Fibroblast of the conjunctiva (primary cell): ENCODE results near the gene CLRN1.

Source experiments
- DNase-seq: peaks from one replicate; pipeline ENCODE4 v3.0.0-alpha.2; 2010; ENCODE audit warnings: low read depth

Gene CLRN1

DNA sequence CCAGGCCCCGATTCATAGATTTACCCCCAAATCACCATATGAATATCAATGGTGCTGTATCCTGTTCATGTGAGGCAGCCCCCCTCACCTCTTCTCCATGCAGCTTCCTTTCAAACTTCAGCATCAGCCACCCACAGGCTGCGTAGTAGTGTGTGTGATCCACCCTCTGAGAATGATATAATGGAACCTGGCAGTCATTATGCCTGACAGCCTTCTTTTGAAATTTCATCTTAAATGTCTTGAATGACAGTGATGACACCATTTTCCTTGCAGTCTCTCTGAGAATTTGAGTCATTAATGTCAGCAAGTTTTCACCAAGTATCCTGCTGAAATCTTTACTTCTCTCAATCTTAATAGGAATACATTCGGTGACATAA lies 3.5 kb upstream of the CLRN1 start:
- DNase-seq: no peak

GRCh38 chr3:150975086-150975991 lies 2.8 kb upstream of the CLRN1 start:
- no peak for DNase-seq

- DNase-seq: peak; percentile 9
These were observed 1.7 kb downstream of the CLRN1 start for GRCh38 chr3:150970665-150971324.

DNA sequence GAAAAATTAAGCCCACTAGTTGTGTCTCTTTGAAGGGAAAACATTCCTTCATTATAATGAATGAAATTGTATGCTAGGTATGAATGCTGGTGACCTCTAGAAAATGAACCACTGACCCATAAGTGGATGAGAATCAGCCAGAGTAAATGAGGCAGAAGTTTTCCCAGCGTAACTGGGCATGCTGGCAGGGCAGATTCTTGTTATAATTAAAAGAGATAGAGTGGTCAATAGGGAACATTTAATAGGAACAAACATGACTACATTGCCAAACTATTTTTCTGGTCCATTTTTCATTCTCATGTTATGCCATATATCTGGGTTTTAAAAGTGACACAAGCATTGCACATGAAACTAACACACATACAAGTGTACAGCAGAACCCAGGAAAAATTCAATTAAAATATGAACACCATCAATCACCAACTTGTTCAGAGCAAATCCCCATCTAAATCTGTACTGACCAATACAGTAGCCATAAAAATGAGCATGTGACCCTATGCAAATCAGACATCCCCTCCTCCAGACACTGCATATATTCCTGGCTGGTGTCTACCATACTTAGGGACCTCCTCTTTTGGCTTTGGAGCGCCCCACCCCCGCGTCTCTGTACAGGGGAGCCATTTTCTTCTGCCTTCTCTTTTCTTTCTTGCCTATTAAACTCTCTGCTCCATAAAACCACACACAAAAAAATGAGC lies 4.0 kb downstream of the CLRN1 start:
- DNase-seq: no peak

- no peak for DNase-seq
These were observed 7.1 kb downstream of the CLRN1 start for GRCh38 chr3:150965436-150965835.

DNA sequence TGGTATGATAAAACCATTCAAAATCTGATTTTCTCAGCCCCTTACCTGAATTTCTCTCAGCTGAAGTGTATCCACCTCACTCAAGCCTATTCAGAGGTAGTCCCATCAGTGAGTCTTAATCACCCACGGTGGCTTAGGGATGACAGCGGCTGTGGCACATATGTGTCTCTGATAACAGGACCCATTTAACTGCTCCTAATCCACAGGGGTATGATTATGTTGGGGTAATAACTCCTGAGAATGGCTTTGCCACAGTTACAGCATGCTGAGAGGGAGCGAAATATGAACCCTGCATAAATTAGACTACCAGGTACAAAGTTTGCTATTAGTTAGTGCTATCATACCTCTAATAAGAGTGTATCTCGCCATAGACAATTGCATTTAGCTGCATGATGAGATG lies 10.6 kb downstream of the CLRN1 start:
- DNase-seq: no peak

DNA sequence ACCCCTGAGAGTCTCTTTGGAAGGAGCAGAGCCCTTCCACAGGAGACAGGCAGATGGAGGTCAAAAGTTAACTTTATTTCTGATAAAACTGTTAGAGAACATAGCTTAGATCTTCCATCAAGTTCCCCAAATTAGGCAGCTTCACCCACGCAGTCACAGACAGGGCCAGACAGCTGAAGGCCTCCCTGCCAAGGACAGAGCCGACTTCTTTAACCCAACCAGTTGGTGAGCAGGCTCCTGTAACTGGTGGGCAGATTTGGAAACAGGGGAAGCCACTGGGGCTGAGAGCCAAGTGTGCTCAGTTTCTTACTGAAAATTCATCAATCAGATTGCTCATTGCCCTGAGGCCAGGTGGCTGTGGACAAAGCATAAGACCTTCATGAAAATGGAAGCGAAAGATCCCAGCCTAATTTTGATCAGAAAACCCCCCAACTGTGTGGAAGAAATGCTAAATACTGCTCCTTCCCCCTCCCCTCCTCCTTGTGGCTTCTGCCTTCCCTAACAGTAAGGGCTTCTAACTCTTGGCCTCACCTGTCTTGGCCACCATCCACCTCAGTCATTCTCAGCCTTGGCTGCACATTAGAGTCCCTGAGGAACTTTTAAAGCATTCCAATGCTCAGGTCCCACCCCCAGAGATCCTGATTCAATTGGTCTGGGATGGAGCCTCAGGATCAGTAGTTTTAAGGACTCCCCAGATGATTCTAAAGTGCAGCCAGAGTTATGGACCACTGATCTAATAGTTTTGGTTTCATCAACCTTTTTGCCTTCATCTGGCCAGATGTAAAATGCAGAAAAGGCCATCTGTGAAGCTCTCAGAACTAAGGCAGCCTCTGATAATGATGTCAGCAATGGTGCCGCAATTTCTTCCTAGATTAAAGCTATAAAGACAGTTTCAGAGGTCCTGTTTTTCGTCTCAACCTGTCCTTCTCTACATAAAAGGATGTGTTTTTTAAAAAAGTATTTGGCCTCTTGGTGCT lies 11.5 kb downstream of the CLRN1 start:
- DNase-seq: no peak

GRCh38 chr3:150958683-150959082 lies 13.8 kb downstream of the CLRN1 start:
- DNase-seq: no peak

DNA sequence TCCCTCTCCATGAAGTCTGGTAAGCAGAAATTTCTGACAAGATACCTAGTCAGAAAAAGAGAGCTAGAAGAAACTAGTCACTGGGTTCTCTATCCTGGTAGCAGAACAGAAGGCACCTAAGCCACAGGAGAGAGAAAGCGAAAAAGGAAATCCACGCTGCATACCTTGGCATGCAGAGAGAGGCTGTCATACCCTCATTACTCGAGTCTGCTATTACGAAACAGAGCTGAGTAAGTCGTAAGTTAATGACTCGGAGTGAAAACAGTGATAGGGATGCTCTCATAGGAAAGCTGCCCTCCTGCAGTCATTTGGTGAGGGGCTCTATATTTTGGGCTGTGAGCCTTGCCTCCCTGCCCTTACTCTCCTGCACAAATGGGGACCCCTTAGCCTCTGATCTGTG lies 16.2 kb downstream of the CLRN1 start:
- DNase-seq: no peak

DNA sequence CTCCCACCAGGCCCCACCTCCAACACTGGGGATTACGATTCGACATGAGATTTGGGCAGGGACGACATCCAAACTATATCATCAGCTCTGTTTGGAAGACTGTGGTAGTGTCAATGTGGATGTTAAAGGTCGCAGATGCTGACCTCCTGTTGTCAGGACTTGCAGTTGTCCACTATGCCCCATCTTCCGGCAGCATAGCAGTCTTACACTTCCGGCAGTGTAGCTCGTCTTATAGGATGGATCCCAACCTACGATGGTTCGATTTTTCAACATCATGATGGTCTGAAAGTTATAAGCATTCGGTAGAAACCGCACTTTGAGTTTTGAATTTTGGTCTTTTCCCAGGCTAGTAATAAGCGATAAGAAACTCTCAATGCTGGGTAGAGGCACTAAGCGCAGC lies 20.6 kb downstream of the CLRN1 start:
- no peak for DNase-seq

- peak; percentile 37 for DNase-seq
These were observed 27.1 kb downstream of the CLRN1 start for GRCh38 chr3:150945226-150946032.

GRCh38 chr3:150942221-150942620 lies 30.3 kb downstream of the CLRN1 start:
- no peak for DNase-seq

GRCh38 chr3:150936693-150937092 lies 35.8 kb downstream of the CLRN1 start:
- no peak for DNase-seq

DNA sequence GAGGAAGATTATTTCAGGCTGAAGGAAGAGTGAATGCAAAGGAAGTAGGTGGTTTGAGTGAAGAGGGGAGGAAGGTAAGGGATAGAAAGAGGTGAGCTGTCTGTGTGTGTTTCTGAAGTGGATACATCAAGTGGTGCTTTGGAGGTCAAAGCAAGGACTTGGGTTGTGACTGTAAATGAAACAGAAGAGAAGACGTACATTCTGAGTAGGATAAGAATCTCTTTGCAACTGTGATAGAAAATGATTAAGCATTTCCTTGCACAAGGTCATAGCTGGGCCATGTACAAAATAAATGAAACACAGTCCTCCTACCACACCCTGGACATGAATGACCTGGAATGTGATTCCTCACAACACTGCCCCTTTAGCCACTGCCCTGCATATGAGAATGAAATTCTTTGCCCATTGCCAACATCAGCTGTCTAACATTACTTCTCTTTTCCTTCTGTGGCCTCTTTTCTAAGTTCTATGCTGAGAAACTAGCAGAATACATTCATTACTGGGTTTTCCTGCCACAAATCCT lies 39.0 kb downstream of the CLRN1 start:
- no peak for DNase-seq

GRCh38 chr3:150931745-150932144 lies 40.8 kb downstream of the CLRN1 start:
- no peak for DNase-seq

DNA sequence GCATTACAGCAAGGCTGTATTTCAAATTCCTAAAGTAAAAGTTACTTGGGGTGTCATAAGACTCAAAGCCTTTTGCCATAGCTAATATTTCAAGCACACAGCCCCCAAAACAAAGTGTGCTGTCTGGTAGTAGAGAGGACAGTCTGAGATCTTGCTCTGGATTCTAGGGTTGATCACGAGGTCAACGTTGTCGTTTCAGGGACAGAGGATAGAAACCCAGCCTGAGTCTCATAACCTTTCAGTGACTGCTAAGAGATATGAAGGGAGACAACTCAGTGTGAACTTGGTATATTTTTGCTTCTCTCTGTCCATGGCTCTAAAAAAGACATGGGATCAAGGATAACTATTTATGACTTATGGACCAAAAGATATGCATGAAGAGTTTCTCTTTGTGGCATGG lies 41.7 kb downstream of the CLRN1 start:
- DNase-seq: no peak

DNA sequence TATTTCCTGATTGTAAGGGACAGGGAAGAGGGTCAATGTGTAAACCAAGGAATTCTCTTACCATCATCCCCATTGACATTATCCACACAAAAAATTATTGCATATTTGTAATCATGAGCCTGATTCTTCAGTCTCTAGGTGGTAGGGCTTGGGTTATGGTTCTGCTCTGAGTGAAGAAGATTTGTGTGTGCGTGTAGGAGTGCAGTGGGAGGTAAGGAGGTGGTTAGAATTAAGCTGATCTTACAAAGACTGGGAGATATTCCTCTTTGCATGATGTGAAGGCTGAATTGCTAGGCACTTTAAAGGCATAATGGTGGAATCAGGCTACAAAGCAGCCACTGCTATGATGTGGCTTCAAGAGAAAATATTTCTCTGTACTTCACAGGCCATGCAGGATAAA lies 44.3 kb downstream of the CLRN1 start:
- no peak for DNase-seq

GRCh38 chr3:150926328-150926727 lies 46.2 kb downstream of the CLRN1 start:
- DNase-seq: no peak

- no peak for DNase-seq
These were observed 46.8 kb downstream of the CLRN1 start for GRCh38 chr3:150925751-150926201.

- no peak for DNase-seq
These were observed 49.9 kb downstream of the CLRN1 start for GRCh38 chr3:150922611-150923010.

- no peak for DNase-seq
These were observed 51.3 kb downstream of the CLRN1 start for GRCh38 chr3:150921209-150921608.
